Mucosa of rectum (tissue), 2 donors: ENCODE results near the gene GOLPH3L.
A peak's percentile ranks its signal among the peaks of the same experiment; 100 is the strongest.

ENCODE experiments used
- H3K27ac ChIP-seq, 2 donors: one replicate each; pipeline ENCODE4 v1.7.0; 2013; ENCODE audit warnings: inconsistent platforms in 2 of 2, low read depth in 2 of 2, low read length in 2 of 2
- H3K27me3 ChIP-seq, 2 donors: one replicate each; pipeline ENCODE4 v1.7.0; 2013; ENCODE audit warnings: low read length in 2 of 2; ENCODE audit not compliant: control insufficient read depth in 2 of 2, insufficient read depth in 2 of 2
- H3K36me3 ChIP-seq, 2 donors: one replicate each; pipeline ENCODE4 v1.7.0; 2013; ENCODE audit warnings: low read length in 2 of 2; ENCODE audit not compliant: control insufficient read depth in 2 of 2, insufficient read depth in 2 of 2
- H3K4me1 ChIP-seq, 2 donors: one replicate each; pipeline ENCODE4 v1.7.0; 2013; ENCODE audit warnings: low read length in 2 of 2, mild to moderate bottlenecking in 1 of 2; ENCODE audit not compliant: control insufficient read depth in 2 of 2, insufficient read depth in 2 of 2
- H3K4me3 ChIP-seq, 2 donors: one replicate each; pipeline ENCODE4 v1.7.0; 2013; ENCODE audit warnings: low read length in 2 of 2
- H3K9ac ChIP-seq, 2 donors: one replicate each; pipeline ENCODE4 v1.7.0; 2013; ENCODE audit warnings: low read length in 2 of 2, low read depth in 1 of 2, mild to moderate bottlenecking in 1 of 2
- H3K9me3 ChIP-seq, 2 donors: one replicate each; pipeline ENCODE4 v1.7.0; 2013; ENCODE audit warnings: low read length in 2 of 2; ENCODE audit not compliant: control insufficient read depth in 2 of 2
- donor health status: healthy.
- donor health status: Normal muscosa, but diverticular disease.

The GOLPH3L gene

DNA sequence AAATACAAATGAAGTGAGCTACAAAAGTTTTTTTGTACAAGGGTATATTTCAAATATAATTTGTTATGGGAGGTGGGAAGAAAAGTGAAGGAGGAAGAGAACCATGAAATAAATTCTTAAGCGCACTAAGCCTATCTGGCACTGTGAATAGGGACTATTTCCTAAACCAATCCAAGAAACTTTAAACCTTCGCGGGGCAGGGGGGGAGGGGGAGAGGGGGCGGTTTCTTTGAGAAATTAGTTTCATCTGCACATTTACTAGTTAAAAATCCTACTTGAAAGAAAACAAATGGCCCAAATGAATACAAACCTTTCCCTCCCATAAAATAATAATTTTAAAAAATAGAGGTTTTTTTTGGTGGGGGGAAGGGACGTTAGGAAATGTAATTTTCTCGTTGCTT lies 364 bp downstream of the GOLPH3L start:
- H3K9me3 ChIP-seq: no peaks in the 10 kb centered on the region
- H3K27me3 ChIP-seq: no peaks in the 10 kb centered on the region
- peak overlapping the region; percentile 84 to 97 for H3K4me3 ChIP-seq
- peaks cover 8 to 13% of the 10 kb centered on the region in 2 donors for H3K4me1 ChIP-seq
- H3K9ac ChIP-seq: peak overlapping the region; percentile 73 to 76
- H3K36me3 ChIP-seq: peaks cover 19 to 24% of the 10 kb centered on the region in 2 donors
- H3K27ac ChIP-seq: peak overlapping the region; percentile 84

DNA sequence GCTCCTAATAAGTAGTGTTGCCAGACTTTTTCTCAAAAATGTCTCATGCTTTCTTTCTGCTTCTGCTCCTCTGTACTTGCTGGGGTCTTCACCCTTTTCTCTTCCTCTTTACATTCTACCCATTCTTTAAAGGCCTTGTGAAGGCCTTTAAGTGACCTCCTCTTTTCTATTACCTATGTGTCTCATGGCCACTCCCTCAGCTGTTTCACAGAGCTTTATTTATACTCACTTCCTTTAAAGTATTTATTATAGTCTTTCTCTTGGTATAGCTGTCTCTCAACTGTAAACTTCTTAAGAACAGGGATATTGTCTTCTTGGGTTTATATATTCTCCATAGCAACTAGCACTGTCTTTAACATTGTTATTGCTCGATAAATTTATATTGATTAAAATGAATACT lies 792 bp downstream of the GOLPH3L start:
- H3K9me3 ChIP-seq: no peaks in the 10 kb centered on the region
- H3K4me3 ChIP-seq: peak overlapping the region; percentile 84 to 97
- H3K27ac ChIP-seq: peak overlapping the region; percentile 84
- H3K9ac ChIP-seq: peak overlapping the region; percentile 60 to 61
- no peaks in the 10 kb centered on the region for H3K27me3 ChIP-seq
- H3K36me3 ChIP-seq: peaks cover 19 to 24% of the 10 kb centered on the region in 2 donors
- H3K4me1 ChIP-seq: peaks cover 8 to 13% of the 10 kb centered on the region in 2 donors

DNA sequence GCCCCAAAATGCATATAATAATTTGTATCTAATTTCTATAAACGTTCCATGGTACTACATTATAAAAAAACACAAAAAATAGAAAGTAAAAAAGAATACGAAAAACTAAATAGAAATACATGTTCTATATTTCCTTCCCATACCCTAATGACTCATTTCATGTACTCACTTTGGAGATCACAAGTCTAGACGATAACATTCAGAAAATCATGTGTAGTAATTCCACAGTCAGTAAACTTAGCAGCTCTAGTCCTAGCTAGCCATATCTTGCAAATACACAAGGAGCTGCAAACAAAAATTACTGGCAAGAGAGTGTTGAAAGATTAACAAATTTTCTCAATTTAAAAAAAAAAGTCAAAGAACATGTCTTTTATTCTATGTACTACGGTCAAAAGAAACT lies 1.4 kb downstream of the GOLPH3L start:
- Histone ChIP-seq H3K36me3 (peaks cover 24% of the 10 kb centered on the region in 2 donors), H3K9ac (peak overlapping the region; percentile 32 to 61), H3K4me1 (peaks cover 8 to 13% of the 10 kb centered on the region in 2 donors), H3K9me3 (no peaks in the 10 kb centered on the region), H3K27me3 (no peaks in the 10 kb centered on the region), H3K27ac (peak overlapping the region; percentile 16 to 51), H3K4me3 (peak overlapping the region; percentile 84 to 97)

GRCh38 chr1:150692720-150693119 lies 4.2 kb downstream of the GOLPH3L start:
- H3K4me3 ChIP-seq: no peak overlapping the region
- H3K27ac ChIP-seq: no peak overlapping the region
- no peaks in the 10 kb centered on the region for H3K27me3 ChIP-seq
- no peaks in the 10 kb centered on the region for H3K9me3 ChIP-seq
- peaks cover 31 to 35% of the 10 kb centered on the region in 2 donors for H3K36me3 ChIP-seq
- peaks cover 8 to 13% of the 10 kb centered on the region in 2 donors for H3K4me1 ChIP-seq
- no peak overlapping the region for H3K9ac ChIP-seq

- Histone ChIP-seq H3K27ac (no peak overlapping the region), H3K27me3 (no peaks in the 10 kb centered on the region), H3K4me1 (peaks cover 0 to 2% of the 10 kb centered on the region in 2 donors), H3K9ac (no peak overlapping the region), H3K4me3 (no peak overlapping the region), H3K36me3 (peaks cover 24 to 25% of the 10 kb centered on the region in 2 donors), H3K9me3 (no peaks in the 10 kb centered on the region)
These were observed 8.2 kb downstream of the GOLPH3L start for GRCh38 chr1:150688763-150689162.

DNA sequence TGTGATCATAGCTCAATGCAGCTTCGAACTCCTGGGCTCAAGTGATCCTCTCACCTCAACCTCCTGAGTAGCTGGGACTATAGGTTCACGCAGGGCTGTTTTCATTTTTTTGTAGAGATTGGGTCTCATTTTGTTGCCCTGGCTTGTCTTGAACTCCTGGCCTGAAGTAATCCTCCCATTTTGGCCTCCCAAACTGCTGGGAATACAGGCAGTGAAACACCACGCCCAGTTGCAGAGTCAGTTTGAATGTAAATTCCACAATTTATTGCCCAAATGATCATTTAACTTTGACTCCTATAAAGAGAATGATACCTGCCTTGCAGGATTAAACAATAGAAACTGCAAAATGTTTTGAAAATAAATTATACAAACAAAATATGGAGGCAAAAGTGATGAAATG lies 10.7 kb downstream of the GOLPH3L start:
- no peaks in the 10 kb centered on the region for H3K9me3 ChIP-seq
- H3K36me3 ChIP-seq: peaks cover 17 to 26% of the 10 kb centered on the region in 2 donors
- H3K4me1 ChIP-seq: peaks cover 0 to 2% of the 10 kb centered on the region in 2 donors
- no peaks in the 10 kb centered on the region for H3K27me3 ChIP-seq
- H3K27ac ChIP-seq: no peak overlapping the region
- no peak overlapping the region for H3K9ac ChIP-seq
- no peak overlapping the region for H3K4me3 ChIP-seq

- no peaks in the 10 kb centered on the region for H3K4me1 ChIP-seq
- peaks cover 18 to 24% of the 10 kb centered on the region in 2 donors for H3K36me3 ChIP-seq
- no peaks in the 10 kb centered on the region for H3K9me3 ChIP-seq
- no peak overlapping the region for H3K4me3 ChIP-seq
- no peak overlapping the region for H3K9ac ChIP-seq
- H3K27me3 ChIP-seq: no peaks in the 10 kb centered on the region
- no peak overlapping the region for H3K27ac ChIP-seq
These were observed 13.0 kb downstream of the GOLPH3L start for GRCh38 chr1:150683914-150684313.

DNA sequence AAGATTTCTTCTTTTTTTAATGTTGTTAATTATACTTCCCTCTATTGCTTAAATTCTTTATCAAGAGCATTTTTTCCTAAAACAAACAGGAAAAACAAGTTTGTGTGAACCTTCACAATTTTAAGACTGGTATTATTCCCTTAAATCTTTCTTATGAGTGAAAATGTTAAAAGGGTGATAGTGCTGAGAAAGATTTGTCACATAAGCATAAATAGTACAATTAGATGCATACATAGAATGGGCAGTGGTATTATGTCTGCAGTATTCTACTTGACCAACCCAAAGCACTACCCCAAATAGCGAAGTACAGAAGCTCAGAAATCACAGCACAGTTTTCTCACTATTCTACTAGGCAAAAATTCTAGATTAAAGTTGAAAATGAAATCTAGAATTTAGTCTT lies 18.0 kb downstream of the GOLPH3L start:
- Histone ChIP-seq H3K9me3 (no peaks in the 10 kb centered on the region), H3K9ac (no peak overlapping the region), H3K4me3 (no peak overlapping the region), H3K27ac (no peak overlapping the region), H3K4me1 (no peaks in the 10 kb centered on the region), H3K27me3 (no peaks in the 10 kb centered on the region), H3K36me3 (peaks cover 9 to 22% of the 10 kb centered on the region in 2 donors)

DNA sequence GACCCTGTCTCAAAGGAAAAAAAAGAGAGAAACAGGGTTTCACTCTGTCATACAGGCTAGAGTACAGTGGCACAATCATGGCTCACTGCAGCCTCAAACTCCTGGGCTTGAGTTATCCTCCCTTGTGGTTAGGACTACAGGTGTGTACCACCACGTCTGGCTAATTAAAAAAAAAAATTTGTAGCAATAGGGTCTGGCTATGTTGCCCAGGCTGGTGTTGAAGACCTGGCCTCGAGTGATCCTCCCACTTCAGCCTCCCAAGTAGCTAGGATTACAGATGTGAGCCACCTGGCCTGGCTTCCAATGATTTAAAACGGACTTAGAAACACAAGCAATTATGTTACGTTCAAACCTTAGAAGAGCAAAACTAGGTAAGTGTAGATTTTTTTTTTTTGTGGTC lies 22.1 kb downstream of the GOLPH3L start:
- H3K4me3 ChIP-seq: no peak overlapping the region
- no peaks in the 10 kb centered on the region for H3K9me3 ChIP-seq
- H3K9ac ChIP-seq: no peak overlapping the region
- peaks cover 0 to 5% of the 10 kb centered on the region in 2 donors for H3K4me1 ChIP-seq
- no peak overlapping the region for H3K27ac ChIP-seq
- H3K27me3 ChIP-seq: no peaks in the 10 kb centered on the region
- peaks cover 0 to 7% of the 10 kb centered on the region in 2 donors for H3K36me3 ChIP-seq

GRCh38 chr1:150663321-150663720 lies 33.6 kb downstream of the GOLPH3L start:
- Histone ChIP-seq H3K4me1 (peaks cover 6 to 10% of the 10 kb centered on the region in 2 donors), H3K4me3 (no peak overlapping the region), H3K27ac (no peak overlapping the region), H3K9me3 (no peaks in the 10 kb centered on the region), H3K9ac (no peak overlapping the region), H3K27me3 (no peaks in the 10 kb centered on the region), H3K36me3 (peaks cover 33 to 38% of the 10 kb centered on the region in 2 donors)

- Histone ChIP-seq H3K27me3 (no peaks in the 10 kb centered on the region), H3K9me3 (no peaks in the 10 kb centered on the region), H3K9ac (no peak overlapping the region), H3K36me3 (peaks cover 35 to 43% of the 10 kb centered on the region in 2 donors), H3K27ac (no peak overlapping the region), H3K4me1 (peaks cover 6 to 7% of the 10 kb centered on the region in 2 donors), H3K4me3 (no peak overlapping the region)
These were observed 34.1 kb downstream of the GOLPH3L start for GRCh38 chr1:150662811-150663210.
